ENCODE results near the gene DRG2.
A peak's percentile ranks its signal among the peaks of the same experiment; 100 is the strongest.

DRG2 gene

GRCh38 chr17:18074566-18075272, 13.0 kb upstream of the DRG2 start:
- DNase-seq (ENCODE audit: low read depth, low spot score), result no peak

GRCh38 chr17:18076936-18077335, 10.8 kb upstream of the DRG2 start:
- no peak for DNase-seq (ENCODE audit: low read depth, low spot score)

DNA sequence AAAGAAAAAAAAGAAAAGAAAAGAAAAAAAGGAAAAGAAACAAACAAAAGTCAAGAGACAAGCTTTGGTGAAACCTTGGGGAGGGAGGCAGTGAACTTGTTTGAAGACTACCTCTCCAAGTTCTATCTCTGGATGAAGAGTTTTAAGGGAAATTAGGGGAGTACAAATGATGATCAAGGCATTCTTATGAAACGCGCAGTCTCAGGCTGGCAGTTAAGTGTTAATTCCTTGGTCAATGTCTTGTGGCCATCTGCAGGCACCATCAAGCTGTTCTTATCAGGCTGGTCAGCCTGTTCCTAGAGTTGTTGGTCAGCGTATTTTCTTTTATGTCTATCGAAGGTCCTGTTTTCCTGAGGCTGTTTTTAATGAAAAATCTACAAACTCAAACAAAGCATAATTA, 8.2 kb upstream of the DRG2 start:
- no peak for DNase-seq (ENCODE audit: low read depth, low spot score)

- no peak for DNase-seq (ENCODE audit: low read depth, low spot score)
Measured at GRCh38 chr17:18084256-18084655, 3.5 kb upstream of the DRG2 start.

GRCh38 chr17:18089613-18090012, 1.9 kb downstream of the DRG2 start:
- DNase-seq (ENCODE audit: low read depth, low spot score), result no peak

DNA sequence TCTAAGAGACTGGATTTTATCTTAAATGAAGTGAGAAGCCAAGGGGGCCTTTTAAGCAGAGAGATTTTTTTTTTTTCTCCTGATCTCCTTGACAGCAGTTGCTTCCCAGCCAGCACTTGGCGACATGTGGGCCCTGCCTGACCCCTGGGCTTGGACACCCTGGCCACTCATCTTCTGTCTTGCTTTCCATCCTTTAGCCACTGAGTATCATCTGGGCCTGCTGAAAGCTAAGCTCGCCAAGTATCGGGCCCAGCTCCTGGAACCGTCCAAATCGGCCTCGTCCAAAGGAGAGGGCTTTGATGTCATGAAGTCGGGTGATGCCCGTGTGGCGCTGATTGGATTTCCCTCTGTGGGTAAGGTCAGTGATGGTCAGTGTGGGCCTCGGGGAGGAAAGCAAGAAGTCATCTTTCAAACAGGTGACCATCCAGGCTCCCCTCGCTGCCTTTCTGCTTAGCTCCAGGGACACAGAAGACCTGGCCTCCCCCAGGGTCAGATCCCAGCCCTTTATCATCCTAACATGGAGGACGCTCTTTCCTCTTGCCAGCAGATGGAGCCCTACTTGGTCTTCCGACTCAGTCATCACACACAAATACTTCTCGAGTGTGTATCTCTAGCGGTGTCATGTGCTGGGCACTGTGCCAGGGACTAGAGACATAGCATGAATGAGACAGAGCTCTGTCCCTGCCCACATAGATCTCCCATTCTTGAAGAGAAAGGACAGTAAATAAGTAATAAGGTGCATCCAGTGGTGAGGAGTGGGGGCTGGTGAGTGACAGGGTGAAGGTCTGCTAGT, 6.1 kb downstream of the DRG2 start:
- peak; percentile 34 for DNase-seq (ENCODE audit: low read depth, low spot score)

GRCh38 chr17:18094409-18094807, 6.7 kb downstream of the DRG2 start:
- no peak for DNase-seq (ENCODE audit: low read depth, low spot score)

DNA sequence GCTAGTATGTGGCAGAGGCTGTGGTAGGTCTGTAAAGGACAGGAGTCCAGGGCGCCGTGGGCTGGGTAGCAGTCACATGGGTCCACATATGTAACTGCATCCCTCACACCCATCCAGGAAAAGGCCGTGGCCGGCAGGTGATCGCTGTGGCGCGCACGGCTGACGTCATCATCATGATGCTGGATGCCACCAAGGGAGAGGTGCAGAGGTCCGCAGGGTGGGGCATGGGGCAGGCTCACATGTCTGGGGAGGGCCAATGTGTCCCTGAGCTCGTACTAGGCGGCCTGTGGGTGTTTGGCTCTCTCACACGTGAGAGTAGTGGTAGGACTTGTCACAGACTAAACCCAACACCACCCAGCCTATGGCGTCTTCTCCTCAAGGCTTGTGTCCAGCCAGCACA, 11.8 kb downstream of the DRG2 start:
- DNase-seq (ENCODE audit: low read depth, low spot score), result no peak

- DNase-seq (ENCODE audit: low read depth, low spot score), result no peak
Measured at GRCh38 chr17:18100616-18101015, 12.9 kb downstream of the DRG2 start.

- DNase-seq (ENCODE audit: low read depth, low spot score), result no peak
Measured at GRCh38 chr17:18101828-18102227, 14.1 kb downstream of the DRG2 start.

GRCh38 chr17:18102640-18103039, 14.9 kb downstream of the DRG2 start:
- no peak for DNase-seq (ENCODE audit: low read depth, low spot score)

DNA sequence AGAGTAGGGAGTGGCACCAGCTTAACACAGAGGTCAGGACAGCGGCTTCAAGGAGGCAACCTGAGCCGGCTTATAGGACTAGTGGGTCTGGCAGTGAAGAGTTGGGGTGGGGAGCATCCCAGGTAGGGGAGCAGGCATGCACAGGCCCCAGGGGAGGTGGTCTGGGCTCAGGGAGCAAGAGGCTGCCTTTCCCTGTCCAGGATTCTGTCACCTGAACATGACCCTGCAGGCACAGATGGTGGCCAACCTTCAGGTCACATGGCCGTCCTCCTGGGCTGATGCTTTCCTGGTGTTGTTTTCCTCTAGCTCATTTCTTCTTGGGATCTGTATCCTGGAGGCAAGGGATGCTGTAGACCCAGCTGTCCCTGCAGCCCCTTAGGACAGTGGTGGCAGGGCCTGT, 17.3 kb downstream of the DRG2 start:
- DNase-seq (ENCODE audit: low read depth, low spot score), result no peak

DNA sequence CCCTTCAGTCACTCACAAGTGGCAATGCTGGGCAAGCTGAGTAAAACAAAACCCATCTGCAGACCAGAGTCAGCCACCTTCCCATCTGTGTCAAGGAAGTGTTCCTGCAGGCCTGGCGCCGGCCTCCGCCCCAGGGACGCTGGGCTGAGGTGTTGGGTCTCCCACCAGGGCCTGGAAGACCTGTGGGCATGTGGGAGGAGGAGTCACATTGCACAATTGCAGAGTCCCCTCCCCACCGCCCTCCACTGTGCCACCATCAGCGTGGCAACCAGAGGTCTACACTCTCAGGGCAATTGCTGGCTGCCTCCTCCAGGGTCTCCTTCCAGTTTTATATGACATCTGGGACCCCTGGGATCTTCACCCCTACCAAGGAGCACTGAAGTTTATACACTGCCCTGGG, 17.8 kb downstream of the DRG2 start:
- DNase-seq (ENCODE audit: low read depth, low spot score), result no peak

DNA sequence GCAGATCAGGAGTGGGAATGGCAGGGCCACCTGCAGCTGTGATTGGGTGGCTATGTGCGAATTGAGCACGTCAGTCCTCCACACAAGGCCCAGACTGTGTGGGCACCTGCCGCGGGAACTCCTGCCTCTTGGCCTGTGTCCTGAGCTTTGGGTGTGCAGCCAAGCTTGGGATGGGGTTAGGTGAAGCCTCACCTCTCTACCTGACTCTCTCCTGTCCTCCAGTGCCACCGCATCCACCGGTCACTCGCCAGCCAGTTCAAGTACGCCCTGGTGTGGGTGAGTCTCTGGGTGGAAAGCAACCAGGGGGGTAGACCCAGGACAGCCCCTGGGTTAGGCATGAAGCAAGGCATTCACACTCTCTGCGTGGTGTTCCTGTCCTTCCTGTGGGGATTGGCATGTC, 18.5 kb downstream of the DRG2 start:
- no peak for DNase-seq (ENCODE audit: low read depth, low spot score)

DNA sequence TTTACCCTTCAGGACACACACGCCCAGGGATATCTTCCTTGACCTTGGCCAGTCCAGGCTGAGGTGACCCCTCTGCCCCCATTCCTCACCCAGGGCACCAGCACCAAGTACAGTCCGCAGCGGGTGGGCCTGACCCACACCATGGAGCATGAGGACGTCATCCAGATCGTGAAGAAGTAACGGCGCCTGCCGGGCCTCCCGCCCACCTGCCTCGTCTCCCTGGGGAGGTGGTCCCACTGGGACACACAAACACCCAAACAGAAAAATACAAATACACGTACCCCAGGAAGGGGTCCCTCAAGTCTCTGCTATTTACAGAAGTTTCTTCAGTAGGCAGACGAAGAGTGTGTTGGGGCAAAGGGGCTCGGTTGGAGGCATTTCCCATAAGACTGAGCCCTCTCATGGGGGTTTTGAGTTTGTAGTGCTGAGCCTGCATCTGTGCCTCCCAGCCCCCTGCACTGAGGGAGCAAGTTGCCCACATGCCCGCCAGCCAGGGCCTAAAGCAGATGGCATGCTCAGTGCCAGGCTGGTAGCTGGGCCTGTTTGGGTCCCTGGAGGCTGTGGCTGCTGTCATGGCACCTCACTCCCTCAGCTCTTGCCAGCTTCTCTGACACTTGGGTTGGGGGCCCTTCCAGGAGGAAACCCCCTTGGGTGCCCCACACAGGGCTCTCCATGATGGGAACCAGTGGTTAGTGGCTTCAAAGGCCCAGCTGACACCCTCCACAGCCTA, 19.5 kb downstream of the DRG2 start:
- no peak for DNase-seq (ENCODE audit: low read depth, low spot score)

GRCh38 chr17:18107971-18108370, 20.2 kb downstream of the DRG2 start:
- no peak for DNase-seq (ENCODE audit: low read depth, low spot score)

GRCh38 chr17:18108401-18109312, 20.9 kb downstream of the DRG2 start, which contains the start of gene MYO15A:
TSS of gene MYO15A (plus strand) at chr17:18108756. CDS start at chr17:18118801, 10,045 bp downstream.
- no peak for DNase-seq (ENCODE audit: low read depth, low spot score)

DNA sequence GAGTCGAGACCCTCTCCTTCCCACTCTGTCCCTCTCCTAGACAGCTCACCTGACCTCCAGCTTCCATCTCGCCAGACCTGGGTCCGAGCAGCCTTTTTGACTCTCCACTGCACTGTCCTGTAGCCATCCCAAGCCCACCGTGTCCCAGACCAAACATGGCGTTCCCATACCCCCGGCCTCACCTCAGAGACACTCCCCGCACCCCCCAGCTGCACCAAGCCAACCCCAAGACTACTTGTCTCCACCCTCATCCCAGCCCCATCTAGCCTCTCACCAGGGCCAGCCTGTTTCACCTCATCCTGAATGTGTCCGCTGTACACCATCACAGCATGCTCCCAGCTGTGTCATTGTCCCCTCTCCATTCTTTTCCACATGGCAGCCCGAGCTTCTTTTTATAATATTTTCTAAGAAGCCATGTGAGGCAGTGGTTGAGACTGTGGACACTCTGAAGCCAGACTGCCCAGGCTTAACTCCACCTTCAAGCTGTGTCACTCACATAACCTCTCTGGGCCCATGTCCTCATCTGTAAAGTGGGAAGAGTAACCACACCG, 22.3 kb downstream of the DRG2 start:
- DNase-seq (ENCODE audit: low read depth, low spot score), result no peak

DNA sequence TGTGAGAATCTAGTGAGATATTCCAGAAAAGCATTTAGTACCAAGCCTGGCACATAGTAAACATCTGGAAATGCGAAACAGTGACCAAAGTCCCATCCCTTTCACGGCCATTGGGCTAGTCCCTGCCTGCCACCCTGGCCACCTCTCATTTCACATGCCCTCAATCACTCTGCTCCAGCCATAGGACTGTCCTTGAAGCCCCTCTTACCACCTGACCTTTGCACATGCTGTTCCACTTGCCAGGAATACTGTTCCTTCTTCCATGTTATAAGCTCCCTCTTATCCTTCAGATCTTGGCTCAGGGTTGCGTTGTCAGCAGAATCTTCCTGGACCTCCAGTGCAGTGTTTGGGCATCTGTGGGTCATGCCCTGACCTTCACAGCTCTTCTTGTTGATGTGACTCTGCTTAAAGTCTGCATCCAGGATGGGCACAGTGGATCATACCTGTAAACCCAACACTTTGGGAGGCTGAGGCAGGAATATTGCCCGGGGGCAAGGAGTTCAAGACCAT, 22.9 kb downstream of the DRG2 start:
- DNase-seq (ENCODE audit: low read depth, low spot score), result no peak

DNA sequence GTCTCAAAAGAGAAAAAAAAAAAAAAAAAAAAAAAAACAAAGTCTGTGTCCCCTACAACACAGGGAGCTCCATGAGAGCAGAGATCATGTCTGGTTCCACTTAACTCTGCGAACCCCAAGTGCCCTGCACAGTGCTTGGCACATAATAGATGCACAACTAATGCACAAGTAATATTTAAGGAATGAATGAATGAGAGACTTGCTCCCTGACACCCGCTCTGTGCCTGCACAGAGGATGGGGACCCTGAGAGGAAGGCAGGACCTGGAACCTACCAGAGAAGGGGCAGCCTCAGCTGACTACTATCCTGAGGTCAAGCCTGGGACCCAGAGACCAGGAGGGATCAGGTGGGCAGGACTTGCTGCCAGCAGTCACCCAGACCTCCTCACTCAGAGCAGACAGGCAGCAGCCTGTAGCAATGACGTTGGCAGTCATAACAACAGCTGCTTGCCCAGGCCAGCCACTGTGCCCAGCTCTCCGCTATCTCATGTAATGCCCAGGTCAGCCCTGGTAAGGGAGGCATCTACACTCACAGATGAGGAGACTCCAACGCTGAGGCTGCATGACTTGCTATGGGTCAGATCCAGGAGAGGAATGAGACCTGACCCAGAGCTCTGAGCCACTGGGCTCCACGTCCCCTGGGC, 23.7 kb downstream of the DRG2 start:
- no peak for DNase-seq (ENCODE audit: low read depth, low spot score)

Measured in ELF-1 (cell line).